Measurements from ENCODE around the gene TM4SF18. TPM values are rescaled to one million over a fixed set of nuclear protein-coding genes. Genes with fewer than 3 reads are reported as not detected.

Gene TM4SF18
- total RNA-seq, 4 donors from 2014 or later = 4.1 to 13.6 (median 5.9) TPM

- Histone ChIP-seq H3K36me3 (no peaks in the 10 kb centered on the region), H3K9me3 (no peaks in the 10 kb centered on the region), H3K27ac (no peak overlapping the region), H3K27me3 (no peaks in the 10 kb centered on the region), H3K4me1 (peaks cover 10 to 19% of the 10 kb centered on the region in 2 donors), H3K4me3 (no peak overlapping the region)
- ATAC-seq (no peak), DNase-seq (no peak)
- TF ChIP-seq, protein P1, sequence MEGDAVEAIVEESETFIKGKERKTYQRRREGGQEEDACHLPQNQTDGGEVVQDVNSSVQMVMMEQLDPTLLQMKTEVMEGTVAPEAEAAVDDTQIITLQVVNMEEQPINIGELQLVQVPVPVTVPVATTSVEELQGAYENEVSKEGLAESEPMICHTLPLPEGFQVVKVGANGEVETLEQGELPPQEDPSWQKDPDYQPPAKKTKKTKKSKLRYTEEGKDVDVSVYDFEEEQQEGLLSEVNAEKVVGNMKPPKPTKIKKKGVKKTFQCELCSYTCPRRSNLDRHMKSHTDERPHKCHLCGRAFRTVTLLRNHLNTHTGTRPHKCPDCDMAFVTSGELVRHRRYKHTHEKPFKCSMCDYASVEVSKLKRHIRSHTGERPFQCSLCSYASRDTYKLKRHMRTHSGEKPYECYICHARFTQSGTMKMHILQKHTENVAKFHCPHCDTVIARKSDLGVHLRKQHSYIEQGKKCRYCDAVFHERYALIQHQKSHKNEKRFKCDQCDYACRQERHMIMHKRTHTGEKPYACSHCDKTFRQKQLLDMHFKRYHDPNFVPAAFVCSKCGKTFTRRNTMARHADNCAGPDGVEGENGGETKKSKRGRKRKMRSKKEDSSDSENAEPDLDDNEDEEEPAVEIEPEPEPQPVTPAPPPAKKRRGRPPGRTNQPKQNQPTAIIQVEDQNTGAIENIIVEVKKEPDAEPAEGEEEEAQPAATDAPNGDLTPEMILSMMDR (IDR thresholded peaks at IDR 0.05 in 4 of 5, conservative IDR thresholded peaks at IDR 0.05 in 1 of 5) = no peak
- no peak for TF ChIP-seq POLR2A (IDR thresholded peaks at IDR 0.05)
- in situ Hi-C loops (cut with MboI; ENCODE audit: low sequenced_read_pairs in 4 of 4) = no loop called here
- intact Hi-C loops (cut with DNase I; ENCODE audit: low total_unique reads) = no loop called here
These were observed 16.4 kb downstream of the TM4SF18 start for GRCh38 chr3:149317072-149317471.

DNA sequence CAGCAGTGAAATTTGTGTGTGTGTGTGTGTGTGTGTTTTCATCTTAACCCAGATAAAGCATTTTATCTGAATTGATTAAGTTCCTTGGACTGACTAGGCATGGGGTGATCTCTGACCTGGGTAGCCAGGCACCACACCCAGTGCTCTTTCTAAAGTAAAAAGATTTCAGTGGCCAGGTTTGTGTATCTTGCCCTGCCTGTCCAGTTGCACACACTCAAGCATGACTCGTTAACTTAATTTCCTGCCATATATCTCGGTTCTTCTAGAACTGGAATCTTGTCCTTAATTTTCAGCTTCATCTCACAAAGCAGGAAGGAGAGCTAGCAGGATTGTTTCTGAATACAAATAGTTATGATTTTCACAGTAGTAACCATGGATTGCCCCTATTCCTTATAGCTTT lies 17.0 kb downstream of the TM4SF18 start:
- no peak for DNase-seq
- H3K36me3 ChIP-seq = no peaks in the 10 kb centered on the region
- peaks cover 10 to 19% of the 10 kb centered on the region in 2 donors for H3K4me1 ChIP-seq
- in situ Hi-C loops (cut with MboI; ENCODE audit: low sequenced_read_pairs in 4 of 4) (no loop called here), intact Hi-C loops (cut with DNase I; ENCODE audit: low total_unique reads) (no loop called here)
- no peaks in the 10 kb centered on the region for H3K27me3 ChIP-seq
- no peak for TF ChIP-seq POLR2A (IDR thresholded peaks at IDR 0.05)
- TF ChIP-seq, protein P1 (IDR thresholded peaks at IDR 0.05 in 4 of 5, conservative IDR thresholded peaks at IDR 0.05 in 1 of 5) = no peak
- H3K9me3 ChIP-seq = no peaks in the 10 kb centered on the region
- no peak overlapping the region for H3K27ac ChIP-seq
- no peak overlapping the region for H3K4me3 ChIP-seq
- no peak for ATAC-seq

GRCh38 chr3:149315694-149316093 lies 17.7 kb downstream of the TM4SF18 start:
- intact Hi-C loops (cut with DNase I; ENCODE audit: low total_unique reads) (no loop called here), in situ Hi-C loops (cut with MboI; ENCODE audit: low sequenced_read_pairs in 4 of 4) (no loop called here)
- no peak for ATAC-seq

DNA sequence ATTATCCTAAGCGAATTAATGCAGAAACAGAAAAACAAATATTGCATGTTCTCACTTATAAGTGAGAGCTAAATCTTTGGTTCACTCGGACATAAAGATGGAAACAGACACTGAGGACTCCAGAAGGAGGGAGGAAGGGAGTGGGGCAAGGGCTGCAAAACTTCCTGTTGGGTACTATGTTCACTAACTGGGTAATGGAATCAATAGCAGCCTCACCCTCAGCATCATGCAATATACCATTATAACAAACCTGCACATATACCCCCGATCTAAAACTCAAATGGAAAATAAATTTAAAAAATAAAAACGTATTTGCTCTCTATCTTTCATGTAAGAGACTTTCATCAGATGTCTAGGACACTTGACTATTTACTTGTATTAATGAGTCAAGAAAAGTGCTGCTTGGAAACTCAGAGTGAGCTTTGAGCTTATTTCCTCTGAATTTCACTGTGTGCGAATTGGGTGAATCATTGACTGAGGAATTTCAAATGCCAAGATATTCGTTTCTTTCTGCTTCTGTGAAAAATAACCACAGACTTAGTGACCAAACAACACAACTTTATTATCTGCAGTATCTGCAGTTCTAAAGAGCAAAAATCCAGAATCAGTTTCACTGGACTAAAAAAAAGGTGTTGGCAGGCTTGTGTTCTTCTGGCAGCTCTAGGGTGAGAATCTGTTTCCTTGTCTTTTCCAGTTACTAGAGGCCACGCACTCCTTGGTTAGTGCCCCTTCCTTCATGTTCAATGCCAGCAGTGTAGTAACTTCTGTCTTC lies 18.4 kb downstream of the TM4SF18 start:
- H3K4me1 ChIP-seq = peaks cover 10 to 25% of the 10 kb centered on the region in 2 donors
- ATAC-seq = no peak
- in situ Hi-C loops (cut with MboI; ENCODE audit: low sequenced_read_pairs in 4 of 4) (no loop called here), intact Hi-C loops (cut with DNase I; ENCODE audit: low total_unique reads) (no loop called here)
- TF ChIP-seq, protein P1 (IDR thresholded peaks at IDR 0.05 in 4 of 5, conservative IDR thresholded peaks at IDR 0.05 in 1 of 5) = no peak
- H3K9me3 ChIP-seq = no peaks in the 10 kb centered on the region
- H3K4me3 ChIP-seq = no peak overlapping the region
- DNase-seq = no peak
- peak overlapping the region in 1 of 4 donors; percentile 26 for H3K27ac ChIP-seq
- H3K36me3 ChIP-seq = no peaks in the 10 kb centered on the region
- H3K27me3 ChIP-seq = no peaks in the 10 kb centered on the region

More at GRCh38 chr3:149315694-149316093, 17.7 kb downstream of the TM4SF18 start:
- Histone ChIP-seq H3K4me1 (peaks cover 10 to 23% of the 10 kb centered on the region in 2 donors), H3K4me3 (no peak overlapping the region), H3K27ac (peak overlapping the region in 1 of 4 donors; percentile 26), H3K9me3 (no peaks in the 10 kb centered on the region), H3K27me3 (no peaks in the 10 kb centered on the region), H3K36me3 (no peaks in the 10 kb centered on the region)
- DNase-seq = no peak
- TF ChIP-seq POLR2A (IDR thresholded peaks at IDR 0.05) = no peak
- TF ChIP-seq, protein P1 (IDR thresholded peaks at IDR 0.05 in 4 of 5, conservative IDR thresholded peaks at IDR 0.05 in 1 of 5) = no peak

Data from gastrocnemius medialis (tissue), 4 donors.